Left ventricle myocardium inferior (tissue), 1 donor: ENCODE measurements around the gene SYNE1. TPM values are rescaled to one million over a fixed set of nuclear protein-coding genes. Genes with fewer than 3 reads are reported as not detected.

Source experiments
- DNase-seq: peaks from one replicate; pipeline ENCODE4 v3.0.0-alpha.2; 2020
- H3K27ac ChIP-seq: fragments of 200-600 bp; replicated peaks from 2 replicates; pipeline ENCODE4 v1.8.0; 2021
- H3K27me3 ChIP-seq: fragments of 200-600 bp; 2 replicates; pipeline ENCODE4 v1.8.0; 2021; ENCODE audit warnings: low read depth
- H3K36me3 ChIP-seq: fragments of 200-600 bp; 2 replicates; pipeline ENCODE4 v1.8.0; 2021
- H3K4me1 ChIP-seq: fragments of 200-600 bp; 2 replicates; pipeline ENCODE4 v1.8.0; 2021
- H3K4me3 ChIP-seq: fragments of 200-600 bp; 2 replicates; pipeline ENCODE4 v1.8.0; 2021; ENCODE audit warnings: mild to moderate bottlenecking, moderate library complexity
- H3K9me3 ChIP-seq: fragments of 200-600 bp; replicated peaks from 2 replicates; pipeline ENCODE4 v1.8.0; 2021
- intact Hi-C: fragments of 100-400 bp; cut with micrococcal nuclease; formaldehyde crosslinking; loops from one replicate; pipeline ENCODE4 v1.11.0; 2022
- total RNA-seq: library from RNA; stranded (reverse); fragmentation: NEBNext Ultra II Directional; extraction: Animal tissue kit (Norgen Biotek cat#: 25700); gene quantifications from one replicate; pipeline ENCODE4 v1.2.1, GENCODE V29; 2021
- TF ChIP-seq, protein P1 (sequence below): fragments of 200-600 bp; IDR thresholded peaks from 2 replicates; pipeline ENCODE4 v1.8.0; 2021; ENCODE audit warnings: antibody characterized with exemption, mild to moderate bottlenecking, borderline replicate concordance
- donor health status: DM: no; HTN: yes; CAD: no; lungs with severe emphysema.

SYNE1 gene
- total RNA-seq, 1 donor from 2014 or later = 105 TPM

DNA sequence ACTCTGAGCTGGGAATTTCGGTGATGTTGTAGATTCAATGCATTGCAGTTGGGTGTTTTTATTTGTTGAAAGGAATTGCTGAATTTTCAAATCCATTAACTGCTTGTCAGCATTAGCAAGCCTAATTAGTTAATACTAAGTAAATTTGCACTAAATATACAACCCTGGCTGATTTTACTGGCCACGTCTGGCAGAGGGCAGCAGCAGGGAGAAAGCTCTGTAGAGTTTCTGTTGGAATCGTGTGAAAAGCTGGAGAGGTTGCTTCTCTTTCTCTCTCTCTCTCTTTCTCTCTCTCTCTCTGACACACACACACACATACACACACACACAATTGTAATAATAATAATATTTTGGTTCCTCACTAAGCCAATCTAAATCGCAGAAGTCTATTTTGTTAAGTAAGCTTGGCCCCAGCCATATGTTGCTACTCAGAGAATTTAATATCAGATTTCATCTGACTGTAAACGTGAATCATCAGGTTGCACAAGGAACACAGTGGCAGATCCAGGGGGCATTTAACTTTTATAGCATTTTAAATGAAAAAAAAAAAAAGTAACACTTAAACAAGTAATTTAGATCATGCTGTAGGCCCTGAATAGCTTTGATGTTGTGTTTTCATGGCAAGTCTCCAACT, 540.2 kb downstream of the SYNE1 start:
- no peaks in the 10 kb centered on the region for H3K27me3 ChIP-seq
- no peak for DNase-seq
- H3K36me3 ChIP-seq = no peaks in the 10 kb centered on the region
- H3K4me3 ChIP-seq = no peak overlapping the region
- TF ChIP-seq, protein P1, sequence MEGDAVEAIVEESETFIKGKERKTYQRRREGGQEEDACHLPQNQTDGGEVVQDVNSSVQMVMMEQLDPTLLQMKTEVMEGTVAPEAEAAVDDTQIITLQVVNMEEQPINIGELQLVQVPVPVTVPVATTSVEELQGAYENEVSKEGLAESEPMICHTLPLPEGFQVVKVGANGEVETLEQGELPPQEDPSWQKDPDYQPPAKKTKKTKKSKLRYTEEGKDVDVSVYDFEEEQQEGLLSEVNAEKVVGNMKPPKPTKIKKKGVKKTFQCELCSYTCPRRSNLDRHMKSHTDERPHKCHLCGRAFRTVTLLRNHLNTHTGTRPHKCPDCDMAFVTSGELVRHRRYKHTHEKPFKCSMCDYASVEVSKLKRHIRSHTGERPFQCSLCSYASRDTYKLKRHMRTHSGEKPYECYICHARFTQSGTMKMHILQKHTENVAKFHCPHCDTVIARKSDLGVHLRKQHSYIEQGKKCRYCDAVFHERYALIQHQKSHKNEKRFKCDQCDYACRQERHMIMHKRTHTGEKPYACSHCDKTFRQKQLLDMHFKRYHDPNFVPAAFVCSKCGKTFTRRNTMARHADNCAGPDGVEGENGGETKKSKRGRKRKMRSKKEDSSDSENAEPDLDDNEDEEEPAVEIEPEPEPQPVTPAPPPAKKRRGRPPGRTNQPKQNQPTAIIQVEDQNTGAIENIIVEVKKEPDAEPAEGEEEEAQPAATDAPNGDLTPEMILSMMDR = no peak
- H3K9me3 ChIP-seq = no peaks in the 10 kb centered on the region
- H3K4me1 ChIP-seq = peaks cover 27% of the 10 kb centered on the region
- no peak overlapping the region for H3K27ac ChIP-seq
- intact Hi-C loops = no loop called here

DNA sequence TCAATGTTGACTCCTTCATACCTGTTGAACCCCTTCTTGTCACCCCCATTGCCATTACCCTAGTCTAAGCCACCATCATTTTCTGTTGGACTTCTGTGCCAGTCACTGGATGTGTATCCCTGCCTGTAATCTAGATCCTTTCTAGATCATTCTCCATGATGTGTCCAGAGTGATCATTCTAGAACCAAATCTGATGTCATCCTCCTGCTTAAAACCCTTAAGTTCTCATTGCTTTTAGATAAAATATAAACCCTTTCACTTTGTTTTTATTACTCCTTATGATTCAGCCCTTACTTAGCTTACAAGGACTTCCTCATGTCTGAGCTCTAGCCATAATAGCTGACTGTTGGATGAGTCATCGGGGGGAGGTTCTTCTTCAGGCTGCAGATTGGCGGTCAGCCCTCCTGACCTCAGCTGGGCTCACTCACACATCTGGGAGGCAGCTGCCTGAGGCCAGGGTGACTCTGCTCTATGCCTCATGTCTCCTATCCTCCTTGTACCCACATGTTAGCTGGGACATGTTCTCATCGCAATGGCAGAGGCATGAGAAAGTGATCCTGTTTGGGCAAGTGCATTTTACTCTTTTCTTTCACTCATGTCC, 542.1 kb downstream of the SYNE1 start:
- Histone ChIP-seq H3K36me3 (no peaks in the 10 kb centered on the region), H3K4me1 (peaks cover 34% of the 10 kb centered on the region), H3K4me3 (no peak overlapping the region), H3K27me3 (no peaks in the 10 kb centered on the region), H3K27ac (peak overlapping the region; percentile 60), H3K9me3 (no peaks in the 10 kb centered on the region)
- TF ChIP-seq, protein P1 = no peak
- intact Hi-C loops = no loop called here
- peak; percentile 54 for DNase-seq

DNA sequence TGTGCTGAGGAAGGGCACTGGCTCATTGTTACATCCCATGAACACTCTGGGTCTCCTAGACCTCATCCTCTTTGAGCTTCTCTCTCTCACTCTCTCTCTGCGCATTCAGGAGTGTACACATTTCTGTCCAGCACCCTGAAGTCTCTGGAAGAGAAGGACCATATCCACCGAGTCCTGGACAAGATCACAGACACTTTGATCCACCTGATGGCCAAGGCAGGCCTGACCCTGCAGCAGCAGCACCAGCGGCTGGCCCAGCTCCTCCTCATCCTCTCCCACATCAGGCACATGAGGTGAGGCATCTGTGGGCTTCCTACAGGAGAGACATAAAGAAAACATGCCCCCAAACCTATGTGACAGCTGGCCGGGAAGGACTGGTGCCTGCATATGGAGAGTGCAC, 542.9 kb downstream of the SYNE1 start:
- TF ChIP-seq, protein P1 = no peak
- no peak for DNase-seq
- Histone ChIP-seq H3K27ac (no peak overlapping the region), H3K27me3 (no peaks in the 10 kb centered on the region), H3K4me3 (no peak overlapping the region), H3K4me1 (peaks cover 27% of the 10 kb centered on the region), H3K9me3 (no peaks in the 10 kb centered on the region), H3K36me3 (no peaks in the 10 kb centered on the region)
- intact Hi-C loops = no loop called here

GRCh38 chr6:152093711-152094110, 543.5 kb downstream of the SYNE1 start:
- Histone ChIP-seq H3K27ac (no peak overlapping the region), H3K36me3 (no peaks in the 10 kb centered on the region), H3K4me1 (peaks cover 24% of the 10 kb centered on the region), H3K27me3 (no peaks in the 10 kb centered on the region), H3K9me3 (no peaks in the 10 kb centered on the region), H3K4me3 (no peak overlapping the region)
- no peak for DNase-seq
- TF ChIP-seq, protein P1 = no peak
- intact Hi-C loops = no loop called here

DNA sequence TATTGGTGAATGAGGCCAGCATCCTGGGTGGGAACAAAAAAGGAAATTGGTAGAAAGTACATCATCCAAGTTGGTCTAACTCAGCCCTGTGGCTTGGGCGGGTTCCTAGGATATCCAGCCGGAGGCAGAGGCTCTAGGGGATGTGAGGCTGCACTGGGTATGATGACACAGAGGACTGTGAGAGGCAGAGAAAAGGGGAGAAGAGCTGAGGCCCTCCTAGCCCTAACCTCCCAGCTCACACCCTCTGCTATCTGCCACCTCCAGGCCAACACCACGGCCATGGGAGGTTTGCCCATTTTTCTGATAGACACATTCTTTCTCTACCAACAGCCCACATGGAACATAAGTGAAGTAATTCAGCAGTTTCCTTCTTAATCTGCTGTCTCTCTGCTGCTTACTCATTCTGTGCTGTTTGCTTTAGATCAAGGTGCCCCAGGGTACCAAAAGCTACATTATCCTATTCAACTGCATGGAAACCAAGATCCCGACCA, 545.3 kb downstream of the SYNE1 start:
- intact Hi-C loops = no loop called here
- peaks cover 24% of the 10 kb centered on the region for H3K4me1 ChIP-seq
- TF ChIP-seq, protein P1 = no peak
- no peak overlapping the region for H3K27ac ChIP-seq
- no peaks in the 10 kb centered on the region for H3K36me3 ChIP-seq
- no peaks in the 10 kb centered on the region for H3K9me3 ChIP-seq
- H3K4me3 ChIP-seq = no peak overlapping the region
- DNase-seq = no peak
- H3K27me3 ChIP-seq = no peaks in the 10 kb centered on the region
